HG02973 (cell line): ENCODE measurements around the gene STYK1.
"Not testable (repeated sequence)": the region's sequence is repeated elsewhere in the genome, so short reads cannot be mapped to it uniquely, and the experiment has no call there.

Experiments
- ATAC-seq: cut with Tn5 transposase; IDR thresholded peaks from one replicate; pipeline ENCODE4 v1.9.1; 2021; ENCODE audit warnings: moderate library complexity; ENCODE audit not compliant: unreplicated experiment

Gene STYK1

DNA sequence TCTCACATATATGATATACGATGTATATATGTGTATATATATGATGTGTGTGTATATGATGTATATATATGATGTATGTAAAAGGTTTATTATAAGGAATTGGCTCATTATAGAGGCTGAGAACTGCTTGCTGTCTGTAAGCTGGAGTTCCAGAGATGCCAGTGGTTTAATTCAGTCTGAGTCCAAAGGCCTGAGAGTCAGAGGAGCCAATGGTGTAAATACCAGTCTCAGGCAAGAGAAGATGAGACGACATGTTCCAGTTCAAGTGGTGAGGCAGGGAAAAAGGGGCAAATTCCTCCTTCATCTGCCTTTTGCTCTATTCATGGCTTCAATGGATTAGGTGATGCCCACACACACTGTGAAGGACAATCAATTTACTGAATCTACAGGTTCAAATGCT lies 17.1 kb upstream of the STYK1 start:
- ATAC-seq, result no peak

DNA sequence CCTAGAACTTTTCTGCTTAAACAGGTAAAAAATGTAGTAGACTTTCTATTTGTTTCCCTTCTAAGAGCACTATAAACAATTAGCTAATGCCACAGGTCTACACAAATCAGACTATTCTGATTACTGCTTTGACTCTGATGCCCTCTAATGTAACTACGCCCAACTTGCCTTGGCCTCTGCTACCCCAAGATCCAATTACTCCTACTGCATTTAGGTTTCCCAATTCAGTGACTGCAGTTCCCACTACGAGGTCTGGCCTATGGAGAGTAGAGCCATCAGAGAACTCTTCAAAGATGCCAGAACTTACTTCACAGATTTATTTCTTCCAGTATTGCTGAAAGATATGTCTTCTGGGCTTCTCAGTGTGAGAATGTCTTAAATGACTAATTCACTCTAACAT lies 15.3 kb upstream of the STYK1 start:
- no peak for ATAC-seq

DNA sequence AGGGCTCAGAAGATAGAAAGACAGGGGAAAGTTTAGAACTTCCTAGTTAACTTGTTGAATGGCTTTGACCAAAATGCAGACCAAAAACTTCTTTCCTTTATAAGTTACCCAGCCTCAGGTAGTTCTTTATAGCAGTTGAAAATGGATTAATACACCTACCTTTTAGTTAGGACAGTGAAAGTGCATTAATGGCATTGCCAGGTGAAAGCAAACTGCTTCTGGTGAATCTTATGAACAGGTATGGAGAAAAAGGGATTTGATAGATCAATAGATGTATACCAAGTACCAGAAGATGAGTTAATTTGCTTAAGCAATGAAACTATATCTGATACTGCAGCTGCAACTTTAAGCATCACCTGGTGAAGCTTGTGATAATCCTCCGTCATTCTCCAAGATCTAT lies 14.2 kb upstream of the STYK1 start:
- ATAC-seq, result no peak

DNA sequence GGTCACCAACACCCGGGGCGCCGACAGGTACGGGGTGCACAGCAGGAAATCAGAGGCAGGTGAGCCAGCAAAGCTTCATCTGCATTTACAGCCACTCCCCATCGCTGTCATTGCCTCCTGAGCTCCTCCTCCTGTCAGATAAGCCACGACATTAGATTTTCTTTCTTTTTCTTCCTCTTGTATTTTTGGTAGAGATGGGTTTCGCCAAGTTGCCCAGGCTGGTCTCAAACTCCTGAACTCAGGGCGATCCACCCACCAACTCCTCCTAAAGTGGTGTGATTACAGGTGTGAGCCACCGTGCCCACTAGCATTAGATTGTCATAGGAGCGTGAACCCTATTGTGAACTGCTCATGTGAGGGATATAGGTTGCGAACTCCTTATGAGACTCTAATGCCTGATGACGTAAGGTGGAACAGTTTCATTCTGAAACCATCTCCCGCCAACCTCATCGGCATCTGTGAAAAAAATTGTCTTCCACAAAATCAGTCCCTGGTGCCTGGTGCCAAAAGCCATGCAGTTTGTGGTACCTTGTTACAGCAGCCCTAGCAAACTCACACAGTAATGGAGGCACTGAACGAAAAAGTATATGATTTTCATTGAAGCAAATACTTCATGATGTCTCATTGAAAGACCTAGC lies 1.5 kb downstream of the STYK1 start:
- ATAC-seq, result no peak

DNA sequence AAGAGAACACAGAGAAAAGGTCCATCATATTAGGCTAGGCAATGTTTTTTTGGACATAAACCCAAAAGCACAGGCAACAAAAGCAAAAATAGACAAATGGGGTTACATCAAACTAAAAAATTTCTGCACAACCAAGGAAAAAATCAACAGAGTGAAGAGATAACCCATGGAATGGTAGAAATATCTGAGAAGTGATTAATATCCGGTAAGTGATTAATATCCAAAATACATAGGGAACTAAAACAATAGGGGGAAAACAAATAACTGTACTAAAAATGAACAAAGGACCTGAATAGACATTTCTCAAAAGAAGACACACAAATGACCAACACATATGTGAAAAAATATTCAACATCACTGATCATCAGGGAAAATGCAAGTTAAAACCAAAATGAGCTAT lies 4.3 kb downstream of the STYK1 start:
- ATAC-seq, result no peak

DNA sequence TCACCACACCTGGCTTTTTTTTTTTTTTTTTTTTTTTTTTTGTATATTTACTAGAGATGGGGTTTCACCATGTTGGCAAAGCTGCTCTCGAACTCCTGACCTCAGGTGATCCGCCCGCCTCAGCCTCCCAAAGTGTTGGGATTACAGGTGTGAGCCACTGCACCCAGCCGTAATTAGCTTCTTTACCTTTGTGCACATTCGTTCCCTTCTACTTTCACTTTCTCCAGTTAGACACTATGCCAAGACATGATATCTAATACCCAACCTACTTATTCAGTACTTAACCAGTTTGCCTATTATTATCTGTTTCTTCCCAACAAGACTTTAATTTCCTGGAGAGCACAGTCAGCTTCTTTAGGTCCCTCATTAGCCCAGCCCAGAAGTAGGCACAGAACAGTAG lies 5.3 kb downstream of the STYK1 start:
- no peak for ATAC-seq

DNA sequence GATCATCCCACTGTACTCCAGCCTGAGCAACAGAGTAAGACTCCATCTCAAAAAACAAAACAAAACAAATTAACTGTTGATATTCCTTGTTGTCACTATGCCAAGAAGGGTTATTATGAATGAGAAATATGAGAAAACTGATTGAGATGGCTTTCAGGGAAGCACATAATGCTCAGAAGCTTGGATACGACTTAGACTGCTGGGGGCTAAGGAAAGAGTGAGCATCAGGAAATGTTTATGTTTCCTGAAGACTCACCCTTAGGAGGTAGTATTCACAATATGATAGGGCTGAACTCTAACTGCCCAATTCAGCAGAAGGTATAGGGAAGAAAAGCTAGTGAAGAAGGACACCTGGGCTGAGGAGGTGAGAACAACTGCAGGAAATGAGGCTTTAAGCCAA lies 6.3 kb downstream of the STYK1 start:
- no peak for ATAC-seq

DNA sequence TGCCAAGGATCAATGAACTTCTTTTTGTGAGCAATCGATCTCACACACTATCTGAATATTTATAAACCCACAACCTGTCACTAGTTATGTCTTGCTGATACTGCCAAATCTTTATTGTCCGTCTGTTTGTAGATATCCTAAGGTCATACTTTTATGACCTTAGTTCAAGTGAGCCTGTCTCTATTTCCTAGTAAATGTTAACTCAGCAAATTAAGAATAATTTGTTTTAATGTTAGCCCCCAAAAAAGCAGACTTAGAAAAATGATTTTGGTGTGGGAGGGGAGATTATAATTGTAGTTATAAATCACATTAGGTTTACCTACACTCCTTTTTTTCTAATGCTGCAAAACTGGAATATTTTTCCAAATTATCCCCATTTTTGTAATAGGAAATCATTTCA lies 9.4 kb downstream of the STYK1 start:
- ATAC-seq, result no peak

DNA sequence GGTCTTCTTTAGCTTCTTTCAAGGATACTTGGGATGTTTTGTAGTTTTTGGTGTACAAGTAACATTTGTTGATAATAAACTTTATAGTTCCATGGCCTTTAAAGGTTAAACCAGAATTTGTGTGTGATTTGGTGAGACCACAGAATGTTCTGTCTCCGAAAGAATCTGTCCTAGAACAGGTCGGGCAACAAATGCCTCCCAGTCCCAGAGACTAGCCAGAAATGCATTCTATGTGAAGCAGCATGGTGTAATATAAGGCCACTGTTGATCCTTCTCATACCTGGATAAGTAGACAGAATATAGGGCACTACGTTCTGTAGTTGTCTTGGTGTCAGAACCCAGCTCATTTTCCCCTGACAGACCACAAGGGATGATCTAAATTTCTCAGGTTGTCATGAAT lies 10.0 kb downstream of the STYK1 start:
- ATAC-seq, result no peak

DNA sequence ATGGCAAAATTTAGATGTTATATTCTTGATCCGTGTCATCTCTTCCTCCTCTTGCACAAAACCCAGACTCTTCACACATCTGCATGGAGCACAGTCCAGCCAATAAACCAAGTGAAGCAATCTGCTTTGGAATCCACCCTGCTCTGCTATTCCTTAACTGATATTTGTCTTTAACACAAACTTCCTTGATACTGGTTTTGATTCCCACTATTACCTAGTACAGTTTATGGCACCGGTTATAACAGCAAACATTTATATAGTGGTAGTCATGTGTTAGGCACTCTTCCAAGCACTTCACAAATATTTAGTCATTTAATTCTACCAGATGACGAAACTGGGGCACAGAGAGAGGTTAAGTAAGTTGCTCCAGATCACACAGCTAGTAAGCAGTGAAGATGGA lies 12.5 kb downstream of the STYK1 start:
- ATAC-seq, result no peak

DNA sequence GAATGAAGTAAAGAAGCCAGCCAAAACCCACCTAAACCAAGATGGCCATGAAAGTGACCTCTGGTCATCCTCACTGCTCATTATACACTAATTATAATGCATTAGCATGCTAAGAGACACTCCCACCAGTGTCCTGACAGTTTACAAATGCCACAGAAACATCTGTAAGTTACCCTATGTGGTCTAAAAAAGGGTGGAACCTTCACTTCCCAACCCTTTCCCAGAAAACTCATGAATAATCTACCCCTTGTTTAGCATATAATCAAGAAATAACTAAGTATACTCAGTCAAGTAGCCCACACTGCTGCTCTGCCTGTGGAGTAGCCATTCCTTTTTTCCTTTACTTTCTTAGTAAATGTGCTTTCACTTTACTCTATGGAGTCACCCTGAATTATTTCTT lies 19.8 kb downstream of the STYK1 start:
- no peak for ATAC-seq

DNA sequence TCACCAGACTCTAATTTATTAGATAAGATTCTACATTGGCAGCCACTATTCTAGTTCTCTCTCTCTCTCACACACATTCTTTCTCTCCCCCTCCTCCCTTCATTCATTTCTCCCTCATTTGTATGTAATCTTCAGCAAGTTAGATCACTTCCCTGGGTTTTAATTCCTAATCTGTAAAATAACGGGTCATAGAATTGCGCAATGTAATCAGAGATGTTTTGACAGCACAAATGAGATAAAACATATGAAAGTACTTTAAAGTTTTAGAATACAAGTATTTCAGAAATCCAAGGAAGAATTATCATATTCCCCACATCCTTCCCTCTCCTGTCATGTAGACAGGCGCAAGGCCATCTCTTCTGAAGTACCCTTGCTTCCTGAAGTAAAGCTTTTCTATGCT lies 21.7 kb downstream of the STYK1 start:
- ATAC-seq, result no peak

DNA sequence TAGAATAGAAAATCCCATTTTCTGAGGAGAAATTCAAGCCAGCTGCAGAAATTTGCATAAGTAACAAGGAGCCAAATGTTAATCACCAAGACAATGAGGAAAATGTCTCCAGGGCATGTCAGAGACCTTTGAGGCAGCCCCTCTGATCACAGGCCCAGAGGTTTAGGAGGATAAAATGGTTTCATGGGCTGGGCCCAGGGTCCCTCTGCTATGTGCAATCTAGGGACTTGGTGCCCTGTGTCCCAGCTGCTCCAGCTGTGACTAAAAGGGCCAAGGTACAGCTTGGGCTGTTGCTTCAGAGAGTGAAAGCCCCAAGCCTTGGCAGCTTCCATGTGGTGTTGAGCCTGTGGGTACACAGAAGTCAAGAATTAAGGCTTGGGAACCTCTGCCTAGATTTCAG lies 27.3 kb downstream of the STYK1 start:
- not testable (repeated sequence) for ATAC-seq

DNA sequence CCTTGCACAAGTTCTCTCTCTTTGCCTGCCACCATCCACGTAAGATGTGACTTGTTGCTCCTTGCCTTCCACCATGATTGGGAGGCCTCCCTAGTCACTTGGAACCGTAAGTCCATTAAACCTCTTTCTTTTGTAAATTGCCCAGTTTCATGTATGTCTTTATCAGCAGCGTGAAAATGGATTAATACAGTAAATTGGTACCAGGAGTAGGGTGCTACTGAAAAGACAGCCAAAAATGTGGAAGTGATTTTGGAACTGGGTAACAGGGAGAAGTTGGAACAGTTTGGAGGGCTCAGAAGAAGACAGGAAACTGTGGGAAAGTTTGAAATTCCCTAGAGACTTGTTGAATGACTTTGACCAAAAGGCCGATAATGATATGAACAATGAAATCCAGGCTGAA lies 27.9 kb downstream of the STYK1 start:
- ATAC-seq, result no peak

DNA sequence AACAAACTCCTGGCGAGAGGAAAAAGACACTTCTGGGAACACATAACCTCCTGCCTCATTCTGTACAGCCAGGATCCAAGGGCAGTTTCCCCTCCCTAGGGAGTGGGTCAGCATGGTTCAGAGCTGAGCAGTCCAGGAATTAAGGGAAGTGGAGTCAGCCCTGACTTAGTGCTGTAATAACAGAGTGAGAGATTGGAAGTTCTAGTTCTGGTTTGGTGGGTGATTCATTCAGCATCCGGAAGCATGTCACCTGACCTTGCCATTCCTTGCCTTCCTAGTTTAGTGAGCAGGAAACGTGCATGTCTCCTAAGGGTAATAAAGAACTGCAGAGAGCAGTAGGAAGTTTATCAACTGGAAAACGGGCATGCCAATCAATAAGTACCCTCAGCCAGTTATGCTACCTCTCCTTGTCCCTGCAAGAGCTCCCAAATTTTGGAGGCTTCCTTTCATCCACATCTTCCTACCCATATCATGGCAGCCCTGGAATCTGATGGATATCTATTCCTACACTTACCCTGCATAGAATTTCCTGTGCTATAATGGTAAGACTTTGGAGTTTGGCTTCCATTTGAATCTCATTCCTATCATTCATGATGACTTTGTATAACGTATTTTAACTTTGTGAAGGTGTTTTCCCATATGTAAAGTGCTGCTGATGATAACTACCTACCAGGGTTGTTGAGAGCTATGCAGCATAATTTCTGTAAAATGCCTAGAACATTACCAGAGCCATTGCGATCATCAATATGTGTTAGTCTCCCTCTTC lies 31.9 kb downstream of the STYK1 start:
- no peak for ATAC-seq

DNA sequence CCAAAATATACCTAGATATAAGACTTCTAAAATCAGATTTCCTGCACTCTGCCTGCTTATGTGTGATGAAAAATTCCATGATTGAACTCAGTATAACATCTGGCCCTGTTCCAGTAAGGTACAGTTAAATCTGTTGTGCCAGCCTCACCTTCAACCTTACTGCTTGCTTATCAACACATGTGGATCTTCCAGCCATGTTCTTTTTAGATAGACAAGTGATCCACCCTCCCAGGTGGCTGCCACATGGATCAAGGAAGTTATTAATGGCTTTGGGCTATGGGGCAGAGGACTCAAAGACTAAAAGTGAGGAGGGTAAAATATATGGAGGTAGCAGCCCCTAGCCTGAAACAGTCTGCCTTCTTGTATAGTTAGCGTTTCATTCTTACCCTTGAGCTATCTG lies 35.1 kb downstream of the STYK1 start:
- no peak for ATAC-seq

DNA sequence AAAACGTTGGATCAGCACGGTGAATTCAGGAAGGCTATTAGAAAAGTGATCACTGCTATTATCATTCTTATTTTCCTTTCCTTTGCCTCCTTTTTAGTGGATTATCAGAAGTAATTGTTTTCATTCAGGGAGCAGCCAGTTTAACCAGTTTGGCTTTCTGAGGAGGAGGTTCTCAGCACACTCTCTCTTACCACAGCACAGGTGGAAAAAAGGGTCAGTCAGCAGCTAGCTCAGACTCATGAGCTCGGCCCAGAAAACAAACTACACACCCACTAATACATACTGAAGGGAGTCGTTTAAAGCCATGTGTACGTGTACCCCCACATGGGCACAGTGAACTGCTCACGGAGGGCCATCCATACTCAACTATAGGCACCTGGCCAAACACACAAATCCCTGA lies 37.2 kb downstream of the STYK1 start:
- ATAC-seq, result no peak

DNA sequence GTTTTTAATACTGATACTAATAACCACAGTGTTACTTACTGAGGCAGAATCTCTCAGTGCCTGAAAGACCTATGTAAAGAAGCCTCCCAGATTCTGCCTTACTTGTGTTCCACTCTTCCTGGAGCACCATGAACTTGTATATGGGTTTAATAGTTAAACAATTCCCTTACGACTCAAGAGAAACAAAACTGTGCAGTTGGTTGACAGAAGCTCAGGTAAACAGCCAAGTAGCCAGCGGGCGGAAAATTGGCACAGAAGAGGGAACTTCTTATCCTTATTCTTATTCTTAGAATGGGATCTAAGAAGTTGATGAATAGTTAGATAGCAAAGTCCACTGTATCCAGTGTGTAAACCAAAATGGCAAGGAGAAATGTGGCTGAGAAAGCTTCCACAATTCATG lies 37.7 kb downstream of the STYK1 start:
- ATAC-seq, result no peak

DNA sequence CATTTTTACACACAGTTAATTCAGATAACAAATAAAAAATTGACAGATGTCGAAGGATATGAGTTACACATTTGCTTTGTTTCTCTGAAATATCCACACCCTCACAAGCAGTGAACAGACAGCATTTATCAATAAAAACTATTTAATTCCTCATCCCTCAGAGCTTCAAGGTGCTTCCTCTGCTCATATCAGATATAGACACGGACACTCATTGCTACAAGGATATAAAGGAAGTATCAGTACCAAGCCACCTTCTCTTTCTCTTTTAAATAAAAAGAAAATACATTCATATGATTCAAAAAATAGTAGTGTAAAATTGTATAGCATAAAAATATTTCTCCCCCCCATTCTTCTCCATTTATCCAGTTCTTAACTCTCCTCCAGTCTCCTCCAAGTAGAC lies 38.5 kb downstream of the STYK1 start:
- ATAC-seq, result no peak

DNA sequence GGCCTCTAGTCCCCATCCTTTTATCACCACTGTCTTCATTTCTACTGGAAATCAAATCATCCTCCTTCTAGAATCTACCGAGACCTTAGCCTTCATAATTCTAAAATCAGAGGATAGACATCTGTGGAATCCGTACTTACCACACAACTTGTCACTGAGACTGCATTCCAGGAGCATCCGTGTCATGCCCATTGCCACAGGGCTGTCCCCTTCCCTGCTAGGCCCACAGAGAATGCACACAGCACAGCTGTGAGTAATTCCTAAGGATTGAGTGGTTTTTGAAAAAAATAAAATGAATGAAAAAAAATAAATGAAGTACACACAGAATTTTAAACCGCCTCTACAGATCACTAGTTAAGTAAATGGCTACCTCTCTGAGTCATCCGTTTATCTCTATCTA lies 39.4 kb downstream of the STYK1 start:
- no peak for ATAC-seq

DNA sequence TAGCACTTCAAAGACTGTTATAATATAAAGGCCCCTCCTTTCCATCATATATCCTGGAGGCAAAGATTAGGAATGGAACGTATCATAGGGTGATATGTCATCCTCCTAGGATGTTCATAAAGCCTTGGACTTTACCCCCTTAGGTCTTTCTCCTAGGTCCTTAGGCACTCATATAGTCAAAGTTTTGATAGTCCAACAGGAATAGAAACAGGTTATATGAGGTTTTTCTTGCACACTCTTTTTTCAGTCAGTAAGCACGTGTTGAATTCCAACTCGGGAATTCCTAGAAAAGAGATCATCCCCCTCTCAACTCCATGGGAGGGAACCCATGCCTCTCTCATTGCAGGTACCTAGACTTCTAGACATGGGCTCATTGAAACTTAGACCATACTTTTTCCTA lies 40.3 kb downstream of the STYK1 start:
- no peak for ATAC-seq

DNA sequence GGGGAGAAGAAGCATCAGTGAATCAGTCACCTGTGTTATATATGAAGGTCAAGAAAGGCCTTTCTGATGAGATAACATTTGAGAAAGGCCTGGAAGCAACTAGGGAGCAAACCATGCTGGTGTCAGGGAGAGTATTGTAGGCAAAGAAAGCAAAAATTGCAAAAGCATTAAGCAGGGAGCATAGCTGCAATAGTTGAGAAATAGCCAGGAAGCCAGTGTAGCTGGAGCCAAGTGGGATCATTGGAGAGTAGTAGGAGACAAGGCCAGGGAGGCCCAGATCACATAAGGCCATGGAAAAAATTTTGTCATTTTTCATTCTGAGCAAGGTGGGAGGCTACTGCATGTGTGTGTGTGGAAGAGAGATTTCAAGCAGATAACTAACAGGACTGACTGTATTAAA lies 41.6 kb downstream of the STYK1 start:
- no peak for ATAC-seq

DNA sequence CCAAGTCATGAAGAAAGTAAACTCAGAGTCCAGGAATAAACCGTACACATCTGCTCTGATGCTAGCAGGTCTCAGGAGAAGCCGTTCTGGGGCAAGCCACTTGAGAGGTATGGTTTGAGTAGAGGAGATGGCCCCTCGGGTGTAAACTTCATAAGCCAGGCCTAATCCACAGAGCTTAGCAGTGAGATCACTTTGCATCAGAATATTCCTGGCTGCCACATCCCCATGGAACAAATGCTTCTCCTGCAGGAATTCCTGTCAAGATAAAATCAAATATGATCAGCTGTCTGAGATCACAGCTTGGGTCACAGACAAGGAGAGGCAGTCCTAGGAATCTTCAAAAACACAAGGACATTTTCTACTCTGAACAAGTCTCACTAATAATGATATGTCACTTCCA lies 49.2 kb downstream of the STYK1 start:
- ATAC-seq, result no peak
